ENCODE measurements around the gene NECTIN2. TPM values are rescaled to one million over a fixed set of nuclear protein-coding genes. Genes with fewer than 3 reads are reported as not detected.

NECTIN2 gene
- total RNA-seq, result 141 and 176 TPM in 2 replicates

DNA sequence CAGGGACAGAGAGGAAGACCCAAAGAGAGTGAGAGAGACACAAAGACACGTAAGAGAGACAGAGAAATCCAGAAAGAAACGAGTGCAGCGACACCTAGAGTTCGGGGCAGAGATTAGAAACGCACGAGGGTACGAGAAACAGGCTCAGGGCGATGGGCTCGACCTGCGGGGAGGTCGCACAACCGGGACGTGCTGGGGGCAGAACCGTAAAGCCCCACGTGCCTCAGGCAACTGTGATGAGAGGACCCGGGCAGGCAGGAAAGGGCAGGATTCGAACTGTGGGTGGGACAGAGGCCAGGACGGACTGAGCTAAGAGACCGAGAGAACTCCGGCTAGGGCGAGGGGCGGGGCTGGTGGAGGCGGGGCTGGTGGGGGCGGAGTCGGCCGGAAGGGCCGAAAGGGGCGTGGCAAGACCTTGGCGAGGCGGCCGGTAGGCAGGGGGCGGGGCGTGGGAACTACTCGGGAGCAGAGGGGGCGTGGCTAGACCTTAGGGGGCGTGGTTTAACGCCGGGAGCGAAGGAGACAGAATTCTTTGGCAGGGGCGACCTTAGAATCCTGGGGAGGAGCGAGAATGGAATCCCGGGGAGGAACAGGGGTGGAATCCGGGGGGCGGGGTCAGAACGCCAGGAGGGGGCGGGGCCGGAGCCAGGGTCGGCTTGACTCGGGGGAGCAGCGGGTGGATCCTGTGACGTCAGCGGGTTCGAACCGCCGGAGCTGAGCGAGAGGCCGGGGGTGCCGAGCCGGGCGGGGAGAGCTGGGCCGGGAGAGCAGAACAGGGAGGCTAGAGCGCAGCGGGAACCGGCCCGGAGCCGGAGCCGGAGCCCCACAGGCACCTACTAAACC lies at the start of gene NECTIN2:
NECTIN2 (plus strand) TSS at position 686 of the 843 bp plus-strand sequence. CDS start 229 bp downstream, outside the sequence.

DNA sequence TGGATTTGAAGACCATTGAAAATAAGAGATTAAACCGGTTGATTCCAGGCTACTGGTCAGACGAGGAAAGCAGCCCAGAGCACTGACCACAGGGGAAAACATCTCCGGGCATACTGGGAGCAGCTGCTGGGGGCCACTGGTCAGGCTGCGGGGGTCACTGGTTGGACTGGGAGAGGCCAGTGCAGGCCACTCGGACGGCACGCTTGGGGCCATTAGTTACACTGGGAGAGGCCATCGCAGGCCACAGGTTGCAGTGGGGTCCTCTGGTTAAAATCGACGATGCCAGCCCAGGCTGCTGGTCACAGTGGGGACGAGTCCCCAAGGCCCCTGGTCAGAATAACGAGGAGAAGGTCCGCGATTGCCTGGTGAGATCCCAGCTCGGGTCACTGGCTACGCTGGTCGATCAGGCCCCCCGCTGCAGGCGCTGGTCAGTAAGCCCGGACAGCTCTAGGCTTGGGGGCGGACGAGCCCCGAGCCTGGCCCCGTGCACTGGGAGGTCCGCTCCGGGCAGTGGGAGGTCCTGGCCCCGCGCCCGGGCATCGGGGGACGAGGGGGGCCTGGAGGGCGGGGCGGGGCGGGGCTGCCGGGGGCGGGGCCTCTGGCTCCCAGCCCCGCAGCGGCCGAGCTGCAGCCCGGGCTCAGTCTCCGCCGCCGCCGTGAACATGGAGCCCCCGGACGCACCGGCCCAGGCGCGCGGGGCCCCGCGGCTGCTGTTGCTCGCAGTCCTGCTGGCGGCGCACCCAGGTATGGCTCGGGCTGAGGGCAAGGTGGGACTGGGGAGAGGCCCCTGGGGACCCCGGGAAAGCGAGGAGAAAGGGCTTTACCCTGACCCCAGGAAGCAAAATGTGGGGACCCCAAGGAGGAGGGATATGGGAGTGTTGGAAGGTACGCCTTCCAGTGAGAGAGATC lies 37.4 kb upstream of the NECTIN2 start, which contains the start of gene BCAM:
BCAM (plus strand) TSS at position 641 of the 909 bp plus-strand sequence; CDS start at position 663, 22 bp downstream.

GRCh38 chr19:44891016-44891882 lies 45.2 kb downstream of the NECTIN2 start, which contains the start of gene TOMM40:
Gene TOMM40 (plus strand): TSS chr19:44891254. CDS start chr19:44891416, 162 bp downstream.

DNA sequence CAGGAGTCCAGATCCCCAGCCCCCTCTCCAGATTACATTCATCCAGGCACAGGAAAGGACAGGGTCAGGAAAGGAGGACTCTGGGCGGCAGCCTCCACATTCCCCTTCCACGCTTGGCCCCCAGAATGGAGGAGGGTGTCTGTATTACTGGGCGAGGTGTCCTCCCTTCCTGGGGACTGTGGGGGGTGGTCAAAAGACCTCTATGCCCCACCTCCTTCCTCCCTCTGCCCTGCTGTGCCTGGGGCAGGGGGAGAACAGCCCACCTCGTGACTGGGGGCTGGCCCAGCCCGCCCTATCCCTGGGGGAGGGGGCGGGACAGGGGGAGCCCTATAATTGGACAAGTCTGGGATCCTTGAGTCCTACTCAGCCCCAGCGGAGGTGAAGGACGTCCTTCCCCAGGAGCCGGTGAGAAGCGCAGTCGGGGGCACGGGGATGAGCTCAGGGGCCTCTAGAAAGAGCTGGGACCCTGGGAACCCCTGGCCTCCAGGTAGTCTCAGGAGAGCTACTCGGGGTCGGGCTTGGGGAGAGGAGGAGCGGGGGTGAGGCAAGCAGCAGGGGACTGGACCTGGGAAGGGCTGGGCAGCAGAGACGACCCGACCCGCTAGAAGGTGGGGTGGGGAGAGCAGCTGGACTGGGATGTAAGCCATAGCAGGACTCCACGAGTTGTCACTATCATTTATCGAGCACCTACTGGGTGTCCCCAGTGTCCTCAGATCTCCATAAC lies 59.5 kb downstream of the NECTIN2 start, which contains the start of gene APOE:
APOE (plus strand) TSS at position 360 of the 724 bp plus-strand sequence. CDS start 829 bp downstream, outside the sequence.

DNA sequence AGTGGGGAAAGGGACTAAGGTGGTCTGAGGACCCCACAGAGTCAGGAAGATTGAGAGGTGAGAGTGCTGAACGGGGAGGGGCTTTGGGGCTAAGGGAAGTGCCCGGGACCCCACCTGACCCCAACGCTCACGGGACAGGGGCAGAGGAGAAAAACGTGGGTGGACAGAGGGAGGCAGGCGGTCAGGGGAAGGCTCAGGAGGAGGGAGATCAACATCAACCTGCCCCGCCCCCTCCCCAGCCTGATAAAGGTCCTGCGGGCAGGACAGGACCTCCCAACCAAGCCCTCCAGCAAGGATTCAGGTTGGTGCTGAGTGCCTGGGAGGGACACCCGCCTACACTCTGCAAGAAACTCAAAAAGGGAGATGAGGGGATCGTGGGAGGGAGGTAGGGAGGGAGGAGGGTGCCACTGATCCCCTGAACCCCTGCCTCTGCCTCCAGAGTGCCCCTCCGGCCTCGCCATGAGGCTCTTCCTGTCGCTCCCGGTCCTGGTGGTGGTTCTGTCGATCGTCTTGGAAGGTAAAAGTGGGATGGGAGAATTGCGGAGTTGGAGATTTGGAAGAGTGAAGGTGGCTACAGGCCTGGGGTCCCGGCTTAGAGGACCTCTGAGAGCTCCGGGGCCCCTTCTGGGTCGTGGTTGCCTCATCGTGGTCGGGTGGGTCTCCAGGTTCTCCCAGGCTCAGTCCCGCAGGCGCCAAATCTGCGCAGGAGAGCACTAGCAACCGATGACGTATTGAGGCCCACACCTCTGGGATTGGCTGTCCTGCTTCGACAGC lies 68.5 kb downstream of the NECTIN2 start, which contains the start of gene APOC1:
APOC1 (plus strand) TSS at position 176 of the 774 bp plus-strand sequence; CDS start at position 460, 284 bp downstream.

Other genes starting within 250 kb of the NECTIN2 start
- 0.29 and 0.65 TPM in 2 replicates for gene IGSF23, start 232.7 kb upstream of the NECTIN2 start, total RNA-seq
- gene PVR, start 202.4 kb upstream of the NECTIN2 start, total RNA-seq, result 174 and 243 TPM in 2 replicates
- 3.3 and 4.6 TPM in 2 replicates for gene CEACAM19, start 174.8 kb upstream of the NECTIN2 start, total RNA-seq
- under 0.01 TPM in 1 of 2 replicates, not detected in the other for gene CEACAM16, start 147.1 kb upstream of the NECTIN2 start, total RNA-seq
- 4.8 and 5.6 TPM in 2 replicates for gene BCL3, start 97.6 kb upstream of the NECTIN2 start, total RNA-seq
- not detected in 2 replicates for gene CBLC, start 68.4 kb upstream of the NECTIN2 start, total RNA-seq
- gene BCAM, start 37.2 kb upstream of the NECTIN2 start, total RNA-seq, result 29.4 and 41.2 TPM in 2 replicates
- gene TOMM40, start 45.0 kb downstream of the NECTIN2 start, total RNA-seq, result 88.1 and 88.8 TPM in 2 replicates
- 0.67 and 0.98 TPM in 2 replicates for gene APOE, start 59.5 kb downstream of the NECTIN2 start, total RNA-seq
- gene APOC1, start 68.3 kb downstream of the NECTIN2 start, total RNA-seq, result 0.33 and 0.86 TPM in 2 replicates
- not detected in 2 replicates for gene APOC4, start 95.9 kb downstream of the NECTIN2 start, total RNA-seq
- gene APOC2, start 99.8 kb downstream of the NECTIN2 start, total RNA-seq, result not detected in 2 replicates
- 51.3 and 58.8 TPM in 2 replicates for gene CLPTM1, start 109.1 kb downstream of the NECTIN2 start, total RNA-seq
- gene RELB, start 155.2 kb downstream of the NECTIN2 start, total RNA-seq, result 12.4 and 14.7 TPM in 2 replicates
- 19.6 and 31.4 TPM in 2 replicates for gene CLASRP, start 192.7 kb downstream of the NECTIN2 start, total RNA-seq
- gene ZNF296, start 230.2 kb downstream of the NECTIN2 start, total RNA-seq, result 0.33 and 0.48 TPM in 2 replicates
- 21.6 and 27.9 TPM in 2 replicates for gene GEMIN7, start 233.0 kb downstream of the NECTIN2 start, total RNA-seq
- gene PPP1R37, start 246.9 kb downstream of the NECTIN2 start, total RNA-seq, result 37.4 and 50.3 TPM in 2 replicates

Data from vein endothelial cell (primary cell).